ENCODE measurements around the gene GNPNAT1. TPM values are rescaled to one million over a fixed set of nuclear protein-coding genes. Genes with fewer than 3 reads are reported as not detected.

GNPNAT1 gene
- total RNA-seq, 2 experiments from 2014 or later, result 15.5 to 29.3 TPM

DNA sequence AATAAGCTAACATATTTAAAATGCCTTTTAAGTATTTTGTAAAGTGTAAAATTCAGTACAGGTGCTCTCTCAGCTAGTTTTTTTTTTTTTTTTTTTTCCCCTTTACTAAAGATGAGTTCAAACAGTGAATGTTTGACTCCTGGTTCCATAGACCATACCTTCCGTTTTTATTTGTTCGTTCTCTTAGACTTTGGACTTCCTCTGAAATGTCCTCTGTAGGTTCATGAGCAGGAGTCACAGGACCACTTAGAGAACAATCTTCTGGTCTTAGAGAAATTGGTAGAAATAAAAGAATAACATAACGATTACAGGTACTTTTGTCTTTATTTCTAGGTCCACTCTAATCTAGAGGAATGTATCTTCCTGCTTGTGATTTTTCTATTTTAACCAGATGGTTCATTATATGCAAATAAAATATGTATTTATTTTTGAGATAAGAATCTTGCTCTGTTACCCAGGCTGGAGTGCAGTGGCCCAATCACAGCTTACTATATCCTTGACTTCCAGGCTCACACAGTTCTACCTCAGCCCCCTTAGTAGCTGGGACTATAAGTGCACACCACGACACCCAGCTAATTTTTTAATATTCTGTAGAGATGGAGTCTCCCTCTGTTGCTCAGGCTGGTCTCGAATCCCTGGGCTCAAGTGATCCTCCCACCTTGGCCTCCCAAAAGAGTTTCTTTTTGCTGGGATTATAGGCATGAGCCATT, 35.6 kb downstream of the GNPNAT1 start:
- H3K9me2 ChIP-seq (ENCODE audit: insufficient read depth, low read length), result no peaks in the 10 kb centered on the region
- no peak overlapping the region for H3K4me2 ChIP-seq (ENCODE audit: low read length)
- TF ChIP-seq EZH2phosphoT487 (IDR thresholded peaks at IDR 0.05; ENCODE audit: borderline replicate concordance, low read depth, low read length), result no peak
- TF ChIP-seq, protein P1, sequence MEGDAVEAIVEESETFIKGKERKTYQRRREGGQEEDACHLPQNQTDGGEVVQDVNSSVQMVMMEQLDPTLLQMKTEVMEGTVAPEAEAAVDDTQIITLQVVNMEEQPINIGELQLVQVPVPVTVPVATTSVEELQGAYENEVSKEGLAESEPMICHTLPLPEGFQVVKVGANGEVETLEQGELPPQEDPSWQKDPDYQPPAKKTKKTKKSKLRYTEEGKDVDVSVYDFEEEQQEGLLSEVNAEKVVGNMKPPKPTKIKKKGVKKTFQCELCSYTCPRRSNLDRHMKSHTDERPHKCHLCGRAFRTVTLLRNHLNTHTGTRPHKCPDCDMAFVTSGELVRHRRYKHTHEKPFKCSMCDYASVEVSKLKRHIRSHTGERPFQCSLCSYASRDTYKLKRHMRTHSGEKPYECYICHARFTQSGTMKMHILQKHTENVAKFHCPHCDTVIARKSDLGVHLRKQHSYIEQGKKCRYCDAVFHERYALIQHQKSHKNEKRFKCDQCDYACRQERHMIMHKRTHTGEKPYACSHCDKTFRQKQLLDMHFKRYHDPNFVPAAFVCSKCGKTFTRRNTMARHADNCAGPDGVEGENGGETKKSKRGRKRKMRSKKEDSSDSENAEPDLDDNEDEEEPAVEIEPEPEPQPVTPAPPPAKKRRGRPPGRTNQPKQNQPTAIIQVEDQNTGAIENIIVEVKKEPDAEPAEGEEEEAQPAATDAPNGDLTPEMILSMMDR (conservative IDR thresholded peaks at IDR 0.05; ENCODE audit: low read length), result no peak
- H3K27ac ChIP-seq (ENCODE audit: low read depth, low read length, poor library complexity, severe bottlenecking), result no peak overlapping the region
- H3K79me2 ChIP-seq (ENCODE audit: insufficient read depth, low read depth, low read length), result no peaks in the 10 kb centered on the region
- H3K36me3 ChIP-seq (ENCODE audit: insufficient read depth, low read length), result peaks cover 32% of the 10 kb centered on the region
- BruUV-seq (replicated peaks), result no TSS peak
- POLR2A ChIA-PET, result interaction anchor here (0.5 to 1.0 kb wide), 8 partner anchors 16 to 1734 kb away, joined by 3 to 5 read pairs (median 3); no protein-coding TSS in a partner anchor
- DNase-seq (ENCODE audit: low spot score), result no peak
- CTCF ChIA-PET (ENCODE audit: unreplicated experiment), result no interaction called here
- H3K9me3 ChIP-seq (ENCODE audit: low read length), result no peaks in the 10 kb centered on the region
- H3K4me3 ChIP-seq (ENCODE audit: low read depth, low read length, poor library complexity, severe bottlenecking), result no peak overlapping the region
- H2AFZ ChIP-seq (ENCODE audit: low read length), result no peak overlapping the region
- H3K4me1 ChIP-seq (ENCODE audit: insufficient read depth, low read length, poor library complexity, severe bottlenecking), result no peaks in the 10 kb centered on the region
- no peaks in the 10 kb centered on the region for H4K20me1 ChIP-seq (ENCODE audit: insufficient read depth, low read length)
- intact Hi-C loops (cut with micrococcal nuclease; ENCODE audit: unreplicated experiment), result no loop called here

DNA sequence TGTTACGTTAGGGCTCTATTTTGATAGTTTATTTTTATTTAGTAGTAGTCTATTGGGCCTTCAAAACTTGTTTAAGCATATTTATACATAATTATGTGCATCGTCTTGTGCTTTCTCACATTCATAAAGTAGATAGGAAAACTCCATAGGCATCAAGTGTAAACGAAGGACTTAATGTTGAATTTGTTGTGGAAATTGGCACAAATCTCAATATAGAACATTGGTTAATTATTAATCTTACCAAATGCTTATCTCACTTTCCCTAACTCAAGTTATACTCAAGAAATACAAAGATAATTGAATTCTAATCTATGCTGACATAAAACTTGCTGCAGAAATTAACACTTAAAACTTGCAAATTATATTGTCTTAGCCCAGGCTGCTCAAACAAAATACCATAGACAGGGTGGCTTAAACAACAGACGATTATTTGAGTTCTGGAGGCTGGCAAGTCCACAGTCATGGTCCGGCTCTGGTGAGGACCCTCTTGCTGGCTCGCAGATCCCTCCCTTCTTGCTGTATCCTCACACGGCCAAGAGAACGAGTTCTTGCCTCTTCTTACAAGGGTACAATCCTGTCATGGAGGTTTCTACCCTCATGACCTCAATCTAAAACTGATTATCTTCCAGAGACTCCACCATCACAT, 42.6 kb downstream of the GNPNAT1 start:
- CTCF ChIA-PET (ENCODE audit: unreplicated experiment), result no interaction called here
- intact Hi-C loops (cut with micrococcal nuclease; ENCODE audit: unreplicated experiment), result loop anchor here (5.0 kb wide), 1 partner anchor 39 kb away; no protein-coding TSS in a partner anchor
- Histone ChIP-seq H4K20me1 (ENCODE audit: insufficient read depth, low read length) (no peaks in the 10 kb centered on the region), H3K4me3 (ENCODE audit: low read depth, low read length, poor library complexity, severe bottlenecking) (no peak overlapping the region), H3K4me2 (ENCODE audit: low read length) (no peak overlapping the region), H3K9me3 (ENCODE audit: low read length) (no peaks in the 10 kb centered on the region), H3K27ac (ENCODE audit: low read depth, low read length, poor library complexity, severe bottlenecking) (no peak overlapping the region), H3K36me3 (ENCODE audit: insufficient read depth, low read length) (peaks cover 45% of the 10 kb centered on the region), H2AFZ (ENCODE audit: low read length) (no peak overlapping the region), H3K79me2 (ENCODE audit: insufficient read depth, low read depth, low read length) (peaks cover 7% of the 10 kb centered on the region; the same call in 1 of the 2 replicates), H3K9me2 (ENCODE audit: insufficient read depth, low read length) (no peaks in the 10 kb centered on the region), H3K4me1 (ENCODE audit: insufficient read depth, low read length, poor library complexity, severe bottlenecking) (no peaks in the 10 kb centered on the region)
- no peak for DNase-seq (ENCODE audit: low spot score)
- POLR2A ChIA-PET, result interaction anchor here (1.3 kb wide), 1 partner anchor 10 kb away, joined by 4 read pairs; no protein-coding TSS in a partner anchor
- BruUV-seq (replicated peaks), result no TSS peak
- TF ChIP-seq EZH2phosphoT487 (IDR thresholded peaks at IDR 0.05; ENCODE audit: borderline replicate concordance, low read depth, low read length), result no peak
- TF ChIP-seq, protein P1 (conservative IDR thresholded peaks at IDR 0.05; ENCODE audit: low read length), result no peak
